NCI-H748 (cell line): ENCODE data around the gene LCE2B.
"Not testable (repeated sequence)": the region's sequence is repeated elsewhere in the genome, so short reads cannot be mapped to it uniquely, and the experiment has no call there.

Source experiments
- DNase-seq: peaks from one replicate; lab custom pipeline; 2025; ENCODE audit not compliant: unreplicated experiment; lab: John Stamatoyannopoulos, UW

The LCE2B gene, protein sequence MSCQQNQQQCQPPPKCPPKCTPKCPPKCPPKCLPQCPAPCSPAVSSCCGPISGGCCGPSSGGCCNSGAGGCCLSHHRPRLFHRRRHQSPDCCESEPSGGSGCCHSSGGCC

DNA sequence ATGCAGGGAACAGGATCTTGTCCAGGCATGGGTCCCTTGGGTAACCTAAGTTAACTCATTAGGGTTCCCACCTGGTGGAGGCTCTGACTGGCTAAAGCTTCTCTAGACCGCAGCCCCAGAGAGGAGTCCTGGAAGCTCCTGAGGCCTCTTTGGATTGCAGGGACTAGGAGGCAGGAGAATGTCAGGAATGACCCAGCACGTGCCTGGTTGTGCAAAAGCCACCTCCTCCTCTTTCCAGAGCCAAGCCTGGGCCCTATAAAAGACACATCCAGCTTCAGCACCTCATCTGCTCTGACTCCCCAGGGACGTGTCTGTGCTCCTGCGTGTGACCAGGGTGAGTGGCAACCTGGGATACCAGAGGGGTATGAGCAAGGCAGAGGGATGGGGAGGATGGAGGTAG lies at the start of gene LCE2B:
Gene LCE2B, plus strand, starts transcription at position 301 of the 400 bp plus-strand sequence. CDS start 721 bp downstream, outside the sequence.
- not testable (repeated sequence) for DNase-seq

DNA sequence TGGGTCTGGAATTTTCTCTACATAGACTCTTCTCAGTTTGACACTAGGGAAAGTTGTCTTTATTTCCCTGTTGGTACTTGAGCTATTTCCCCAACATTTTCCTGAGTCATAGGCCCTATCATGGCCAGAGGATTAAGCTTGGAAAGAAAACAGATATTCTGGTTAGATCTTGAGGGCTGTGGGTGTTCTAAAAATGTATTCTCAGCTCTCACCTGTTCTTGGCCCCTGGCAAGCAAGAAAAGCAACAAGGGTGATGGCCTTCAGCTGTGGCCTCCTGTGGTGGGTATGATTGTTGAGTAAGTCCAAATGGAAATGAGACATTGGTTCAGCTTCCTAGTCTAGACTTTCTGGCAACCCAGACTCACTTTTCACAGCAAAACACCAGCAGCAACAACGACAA lies 45.6 kb upstream of the LCE2B start:
- no peak for DNase-seq

DNA sequence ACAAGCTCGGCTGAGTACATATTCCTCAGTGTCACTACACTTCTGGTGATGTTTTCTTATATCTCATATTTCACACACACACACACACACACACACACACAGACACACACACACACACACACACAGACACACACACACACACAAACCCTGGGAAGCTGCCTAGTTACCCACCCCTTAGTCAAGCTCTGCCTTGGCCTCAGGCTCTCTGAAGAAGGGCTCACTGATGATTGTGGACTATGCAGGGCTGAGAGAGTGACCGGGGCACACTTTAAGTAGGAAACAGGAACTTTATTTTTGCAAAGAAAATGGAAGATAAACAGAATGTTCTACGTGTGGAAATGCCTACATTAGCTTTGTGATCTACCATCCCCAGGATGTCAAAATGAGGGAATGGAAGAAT lies 42.0 kb upstream of the LCE2B start:
- DNase-seq: no peak

DNA sequence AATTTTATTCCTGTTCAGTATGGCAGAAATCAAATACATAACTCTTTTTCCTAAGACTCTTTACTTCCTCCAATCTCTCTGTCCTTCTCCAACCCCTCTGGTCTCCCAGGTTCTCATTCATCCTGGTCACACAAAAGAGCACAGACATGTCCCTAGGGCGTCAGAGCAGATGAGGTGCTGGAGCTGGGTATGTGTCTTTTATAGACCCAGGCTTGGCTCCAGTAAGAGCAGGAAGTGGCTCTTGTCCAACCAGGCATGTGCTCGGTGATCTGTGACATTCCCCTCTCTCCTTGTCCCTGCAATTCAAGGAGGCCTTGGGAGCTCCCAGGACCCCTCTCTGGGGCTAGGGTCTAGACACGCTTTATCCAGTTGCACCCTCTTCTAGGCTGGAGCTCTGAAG lies 40.8 kb upstream of the LCE2B start:
- DNase-seq: no peak

DNA sequence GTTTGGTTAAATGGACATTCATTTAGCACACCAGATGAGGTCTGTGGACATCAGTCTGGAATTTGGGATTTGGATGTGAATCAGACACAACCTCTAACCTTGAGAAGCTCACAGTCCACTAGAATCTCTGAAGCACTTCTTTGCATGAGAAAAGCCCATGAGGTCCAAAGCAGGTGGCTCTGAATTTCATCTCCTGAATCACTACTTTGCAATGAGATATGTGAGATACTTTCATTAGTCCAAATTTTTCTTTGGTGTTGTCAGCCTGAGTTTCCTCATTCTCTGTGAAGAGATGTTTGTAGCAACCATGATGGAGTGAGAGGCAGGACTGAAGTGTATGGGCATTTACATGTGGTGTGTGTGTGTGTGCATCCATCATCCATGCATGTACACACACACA lies 39.3 kb upstream of the LCE2B start:
- DNase-seq: no peak

DNA sequence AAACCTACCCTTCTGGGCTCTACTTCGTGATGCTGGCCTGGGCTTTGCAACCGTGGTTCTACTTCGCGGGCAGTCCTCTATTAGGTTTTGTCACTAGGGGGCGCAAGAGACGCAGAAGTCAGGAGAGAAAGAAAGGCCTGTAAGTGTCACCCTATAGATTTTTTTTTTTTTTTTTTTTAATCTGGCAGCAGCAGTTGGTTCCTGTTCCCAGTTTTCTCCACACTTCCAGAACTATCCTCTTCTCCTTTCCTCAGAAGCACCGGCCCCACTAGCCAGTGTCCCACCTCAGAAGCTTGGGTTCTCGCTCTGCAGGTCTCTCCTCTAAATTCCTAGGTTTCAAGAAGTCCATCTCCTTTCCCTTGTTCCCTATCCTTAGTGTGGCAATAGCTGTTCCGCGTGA lies 31.8 kb upstream of the LCE2B start:
- DNase-seq: peak; percentile 48

DNA sequence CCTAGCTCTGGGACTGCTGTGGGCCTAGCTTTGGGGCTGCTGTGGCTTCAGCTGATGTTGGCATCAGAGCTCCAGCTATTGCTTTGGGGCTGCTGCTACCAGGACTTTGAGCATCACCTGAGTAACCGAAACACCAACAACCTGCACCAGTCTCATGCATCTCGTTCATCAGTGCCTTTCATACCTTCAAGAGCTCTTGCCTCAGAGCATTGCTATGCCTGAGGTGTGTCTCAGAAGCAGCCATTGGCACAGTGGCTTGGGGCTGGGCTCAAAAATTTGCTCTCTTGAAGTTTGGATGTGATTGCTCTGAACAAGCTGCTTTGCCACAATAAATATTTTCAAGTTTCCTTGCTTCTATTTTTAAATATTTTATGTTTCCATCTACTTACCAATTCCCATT lies 29.5 kb upstream of the LCE2B start:
- DNase-seq: no peak

DNA sequence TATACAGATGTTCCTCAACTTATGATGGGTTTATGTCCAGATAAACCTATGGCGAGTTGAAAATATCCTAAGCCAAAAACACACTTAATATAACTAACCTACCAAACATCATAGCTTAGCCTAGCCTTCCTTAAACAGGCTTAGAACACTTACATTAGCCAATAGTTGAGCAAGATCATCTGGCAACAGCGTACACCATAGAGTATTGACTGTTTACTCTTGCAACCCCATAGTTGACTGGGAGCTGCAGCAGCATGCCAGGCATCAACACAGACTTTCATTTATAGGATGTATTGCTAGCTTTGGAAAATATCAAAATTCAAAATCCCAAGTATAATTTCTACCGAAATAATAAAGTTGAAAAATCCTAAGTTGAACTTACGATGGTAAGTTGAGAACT lies 28.2 kb upstream of the LCE2B start:
- no peak for DNase-seq

DNA sequence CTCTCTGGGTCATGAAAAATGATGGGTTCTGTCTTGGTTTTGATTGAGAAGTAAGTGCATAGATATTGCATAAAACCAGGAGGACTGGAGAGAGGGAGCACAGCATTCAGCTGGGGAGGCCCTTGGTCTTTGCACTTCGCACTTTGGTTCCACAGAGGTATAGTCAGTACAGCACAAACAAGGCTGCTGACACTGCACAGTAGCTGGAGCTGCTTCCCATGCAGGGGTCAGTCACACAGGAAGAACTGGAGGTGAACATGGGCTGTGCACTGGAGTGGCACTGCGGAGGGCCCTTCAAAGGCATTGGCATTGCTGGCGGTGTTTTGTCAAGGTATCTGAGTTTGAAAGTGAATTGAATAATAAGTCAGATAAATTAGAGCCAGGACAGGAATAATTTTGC lies 27.3 kb upstream of the LCE2B start:
- no peak for DNase-seq

DNA sequence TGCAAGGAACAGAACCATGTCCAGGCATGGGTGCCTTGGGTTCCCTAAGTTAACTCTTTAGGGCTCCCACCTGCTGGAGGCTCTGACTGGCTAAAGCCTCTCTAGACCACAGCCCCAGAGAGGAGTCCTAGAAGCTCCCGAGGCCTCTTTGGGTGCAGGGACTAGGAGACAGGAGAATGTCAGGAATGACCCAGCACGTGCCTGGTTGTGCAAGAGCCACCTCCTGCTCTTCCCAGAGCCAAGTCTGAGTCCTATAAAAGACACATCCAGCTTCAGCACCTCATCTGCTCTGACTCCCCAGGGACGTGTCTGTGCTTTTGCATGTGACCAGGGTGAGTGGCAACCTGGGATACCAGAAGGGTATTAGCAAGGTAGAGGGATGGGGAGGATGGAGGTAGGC lies 22.8 kb upstream of the LCE2B start, which contains the start of gene LCE2D:
Gene LCE2D, plus strand, starts transcription at position 283 of the 400 bp plus-strand sequence. CDS start 726 bp downstream, outside the sequence.
- DNase-seq: no peak

DNA sequence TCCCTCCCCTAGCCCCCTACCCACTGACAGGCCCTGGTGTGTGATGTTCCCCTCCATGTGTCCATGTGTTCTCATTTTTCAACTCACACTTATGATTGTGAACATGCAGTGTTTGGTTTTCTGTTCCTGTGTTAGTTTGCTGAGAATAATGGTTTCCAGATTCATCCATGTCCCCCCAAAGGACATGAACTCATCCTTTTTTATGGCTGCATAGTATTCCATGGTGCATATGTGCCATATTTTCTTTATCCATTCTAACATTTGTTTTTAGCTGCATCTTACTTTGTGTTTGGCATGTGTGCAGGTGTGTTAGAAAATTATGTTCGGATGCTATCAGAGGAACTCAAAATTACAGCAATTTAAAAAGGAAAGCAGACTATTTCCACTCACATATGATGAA lies 19.8 kb upstream of the LCE2B start:
- DNase-seq: not testable (repeated sequence)

DNA sequence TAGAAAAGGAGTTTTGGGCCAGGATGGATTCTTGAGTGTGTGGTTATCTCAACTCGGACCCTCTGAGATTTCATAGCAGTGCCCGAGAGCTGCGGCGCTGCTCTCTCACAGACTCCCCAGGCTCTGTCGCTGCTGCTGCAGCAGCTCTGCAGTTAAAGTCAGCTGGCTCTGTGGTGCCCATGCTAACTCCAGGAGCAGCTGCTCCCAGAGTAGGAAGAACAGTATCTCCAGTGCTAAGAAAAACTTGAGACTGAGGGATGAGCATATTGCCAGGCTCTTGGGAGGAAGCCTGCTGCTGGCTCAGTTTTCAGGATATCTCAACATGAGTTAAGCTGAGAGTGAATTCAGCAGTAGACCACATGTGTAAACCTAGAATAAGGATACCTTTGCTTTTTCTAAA lies 18.3 kb upstream of the LCE2B start:
- no peak for DNase-seq

DNA sequence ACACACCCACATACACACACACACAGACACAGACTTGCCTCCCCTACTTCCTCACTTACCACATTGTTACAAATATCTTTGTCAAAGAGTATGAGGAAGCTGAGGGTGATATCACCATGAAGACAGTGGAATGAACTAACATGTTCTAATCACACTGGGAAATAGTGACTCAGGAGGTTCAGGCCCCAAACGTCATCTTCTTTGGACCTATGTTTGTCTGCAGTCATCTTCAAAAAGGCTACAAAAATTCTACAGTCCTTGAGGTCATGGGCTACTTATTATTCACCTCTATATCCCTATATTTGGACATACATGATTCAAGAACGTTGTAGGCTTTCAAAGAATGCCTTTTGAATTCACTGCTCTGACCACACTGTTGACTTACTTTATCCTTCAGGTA lies 12.9 kb upstream of the LCE2B start:
- DNase-seq: no peak

DNA sequence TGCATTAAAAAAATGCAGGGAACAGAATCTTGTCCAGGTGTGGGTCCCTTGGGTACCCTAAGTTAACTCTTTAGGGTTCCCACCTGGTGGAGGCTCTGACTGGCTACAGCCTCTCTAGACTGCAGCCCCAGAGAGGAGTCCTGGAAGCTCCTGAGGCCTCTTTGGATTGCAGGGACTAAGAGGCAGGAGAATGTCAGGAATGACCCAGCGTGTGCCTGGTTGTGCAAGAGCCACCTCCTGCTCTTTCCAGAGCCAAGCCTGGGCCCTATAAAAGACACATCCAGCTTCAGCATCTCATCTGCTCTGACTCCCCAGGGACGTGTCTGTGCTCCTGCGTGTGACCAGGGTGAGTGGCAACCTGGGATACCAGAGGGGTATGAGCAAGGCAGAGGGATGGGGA lies 10.9 kb upstream of the LCE2B start, which contains the start of gene LCE2C:
Gene LCE2C, plus strand, starts transcription at position 297 of the 400 bp plus-strand sequence. CDS start 737 bp downstream, outside the sequence.
- DNase-seq: not testable (repeated sequence)

DNA sequence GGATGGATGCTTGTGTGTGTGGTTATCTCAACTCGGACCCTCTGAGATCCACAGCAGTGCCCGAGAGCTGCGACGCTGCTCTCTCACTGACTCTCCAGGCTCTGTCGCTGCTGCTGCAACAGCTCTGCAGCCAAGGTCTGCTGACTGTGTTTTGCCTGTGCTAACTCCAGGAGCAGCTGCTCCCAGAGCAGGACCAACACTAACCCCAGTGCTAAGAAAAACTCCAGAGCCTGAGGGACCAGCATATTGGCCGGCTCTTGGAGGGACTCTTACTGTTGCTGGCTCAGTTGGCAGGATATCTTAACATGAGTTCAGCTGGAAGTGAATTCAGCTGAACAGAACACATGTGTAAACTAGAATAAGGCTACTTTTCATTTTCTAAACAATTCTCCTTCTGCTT lies 6.5 kb upstream of the LCE2B start:
- DNase-seq: no peak

DNA sequence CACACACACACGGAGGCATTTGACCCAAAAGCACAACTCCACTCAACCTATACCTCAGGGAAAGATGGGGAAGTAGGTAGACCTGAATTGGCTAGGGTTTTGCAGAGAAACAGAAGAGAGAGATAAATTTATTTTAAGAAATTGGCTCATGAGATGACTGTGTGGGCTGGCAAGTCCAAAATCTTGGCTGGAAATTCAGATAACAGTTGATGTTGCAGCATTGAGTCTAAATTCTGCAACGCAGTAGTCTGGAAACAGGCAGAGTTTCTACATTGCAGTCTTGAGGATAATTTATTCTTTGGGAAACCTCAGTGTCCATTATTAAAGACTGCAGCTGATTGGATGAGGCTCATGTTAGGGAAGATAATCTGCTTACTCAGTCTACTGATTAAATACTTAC lies 4.3 kb upstream of the LCE2B start:
- DNase-seq: no peak

DNA sequence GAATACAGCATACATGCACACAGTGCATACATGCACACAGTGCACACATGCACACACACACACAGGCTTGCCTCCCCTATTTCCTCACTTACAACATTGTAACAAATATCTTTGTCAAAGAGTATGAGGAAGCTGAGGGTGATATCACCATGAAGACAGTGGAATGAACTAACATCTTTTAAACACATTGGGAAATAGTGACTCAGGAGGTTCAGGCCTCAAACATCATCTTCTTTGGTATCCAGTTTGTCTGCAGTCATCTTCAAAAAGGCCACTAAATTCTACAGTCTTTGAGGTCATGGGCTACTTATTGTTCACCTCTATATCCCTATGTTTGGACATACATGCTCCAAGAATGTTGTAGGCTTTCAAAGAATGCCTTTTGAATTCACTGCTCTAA lies 2.1 kb upstream of the LCE2B start:
- no peak for DNase-seq

DNA sequence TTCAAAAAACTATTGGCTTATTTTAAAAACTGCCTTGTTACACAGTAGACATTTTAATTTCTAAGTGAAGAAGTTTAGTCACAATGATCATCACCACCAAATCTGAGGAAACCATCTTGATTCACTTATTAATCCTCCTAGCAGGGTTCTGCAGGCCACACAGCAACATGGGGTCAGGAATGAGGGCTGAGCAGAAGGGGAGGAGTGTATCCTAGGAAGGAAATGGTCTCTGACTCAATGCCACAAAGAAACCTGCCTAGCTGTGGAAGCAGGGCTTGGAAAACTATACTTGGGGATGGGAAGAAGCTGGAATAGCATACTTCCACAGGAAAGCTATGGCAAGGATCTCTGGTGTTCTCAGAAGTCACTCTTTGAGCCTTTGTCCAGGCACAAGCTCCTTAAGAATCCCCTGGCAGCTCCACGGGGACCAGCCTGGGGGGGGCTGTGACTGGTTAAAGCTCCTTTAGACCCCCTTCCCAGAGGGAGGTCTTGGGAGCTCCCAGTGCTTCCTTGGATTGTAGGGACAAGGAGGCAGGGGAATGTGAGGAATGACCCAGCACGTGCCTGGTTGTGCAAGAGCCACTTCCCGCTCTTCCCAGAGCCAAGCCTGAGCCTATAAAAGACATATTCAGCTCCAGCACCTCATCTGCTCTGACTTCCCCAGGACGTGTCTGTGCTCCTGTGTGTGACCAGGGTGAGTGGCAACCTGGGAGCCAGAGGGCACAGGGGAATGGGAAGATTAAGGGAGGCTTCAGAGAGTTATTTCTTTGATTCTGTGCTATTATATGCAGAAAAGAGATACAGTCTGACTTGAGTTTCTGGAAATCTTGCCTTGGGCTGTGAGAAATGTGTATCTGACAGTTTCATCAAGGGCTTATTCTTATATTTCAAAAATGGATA lies 12.0 kb downstream of the LCE2B start, which contains the start of gene LCE2A:
Gene LCE2A, plus strand, starts transcription at position 645 of the 900 bp plus-strand sequence. CDS start 557 bp downstream, outside the sequence.
- DNase-seq: no peak

DNA sequence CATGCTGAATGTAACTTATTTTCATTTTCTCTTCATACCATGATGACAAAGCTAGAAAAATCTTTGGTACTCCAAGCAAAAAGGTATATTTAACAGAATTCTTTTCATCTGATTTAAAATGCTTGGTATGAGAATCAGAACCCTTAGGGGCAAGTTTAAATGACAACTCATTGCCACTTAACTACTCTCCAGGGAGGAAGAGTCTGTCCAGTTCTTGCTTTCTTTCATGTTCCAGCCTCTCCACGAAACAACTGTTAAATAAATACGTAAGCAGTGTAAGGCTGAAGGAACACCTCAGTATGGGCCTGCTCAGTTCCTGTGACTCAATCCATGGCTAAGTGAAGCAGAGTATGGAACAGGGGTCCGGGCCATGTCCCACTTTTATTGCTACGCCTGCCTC lies 13.8 kb downstream of the LCE2B start:
- DNase-seq: no peak

DNA sequence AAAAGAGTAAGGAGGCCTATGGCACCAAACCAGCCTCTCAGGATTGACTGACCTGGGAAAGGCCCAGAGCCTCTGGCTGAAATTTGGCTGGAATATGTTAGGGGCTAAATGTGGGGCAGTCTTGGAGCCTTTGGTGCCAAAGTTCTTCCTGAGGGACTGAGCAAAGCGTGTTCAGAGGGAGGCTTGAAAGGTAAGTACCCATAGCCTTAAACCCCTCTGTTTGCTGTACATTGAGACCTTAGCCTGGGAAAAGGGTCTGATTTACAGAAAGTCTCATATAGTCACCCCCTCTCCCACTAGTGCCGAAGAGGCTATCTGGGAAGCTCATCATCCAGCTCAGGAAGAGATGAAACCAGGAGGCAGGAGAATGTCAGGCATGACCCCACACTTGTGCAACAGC lies 21.9 kb downstream of the LCE2B start, which contains the start of gene LCE4A:
Gene LCE4A, plus strand, starts transcription at position 301 of the 400 bp plus-strand sequence. CDS start 916 bp downstream, outside the sequence.
- no peak for DNase-seq

DNA sequence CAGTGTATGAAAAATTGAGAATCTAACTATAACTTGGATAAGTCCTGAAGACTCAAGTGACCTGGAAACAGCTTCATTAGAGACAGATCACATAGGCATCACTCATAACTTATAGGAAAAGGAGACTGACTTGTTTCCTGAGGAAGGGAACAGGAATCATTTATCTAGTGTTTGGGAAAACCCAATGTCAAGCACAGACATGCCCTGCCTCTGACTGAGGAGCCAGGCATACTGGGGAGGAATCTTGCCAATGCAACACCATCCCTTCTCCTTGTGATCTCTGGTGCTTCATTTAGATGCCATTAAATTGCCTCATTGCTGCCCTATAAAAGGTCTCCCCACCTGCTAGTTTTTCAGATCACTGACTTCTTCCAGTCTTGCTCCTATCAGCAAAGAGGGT lies 32.3 kb downstream of the LCE2B start:
- DNase-seq: no peak

DNA sequence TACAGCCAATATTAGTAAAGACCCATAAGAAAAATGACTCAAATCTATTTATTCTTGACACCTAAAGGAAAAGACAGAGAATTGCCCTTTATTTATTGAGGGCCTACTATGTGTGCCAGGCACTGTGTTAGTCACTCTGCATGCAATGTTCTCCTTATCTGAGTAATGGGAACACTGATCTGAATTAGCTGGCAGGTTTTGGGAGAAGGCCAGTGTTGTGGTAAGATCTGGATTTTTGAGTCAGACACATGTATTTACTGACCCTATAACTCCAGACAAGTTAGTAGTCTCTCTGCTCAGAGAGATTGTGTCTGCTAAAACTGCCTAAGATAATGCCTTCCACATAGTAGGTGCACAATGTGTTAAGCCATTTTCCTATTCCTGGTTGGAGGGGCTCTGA lies 39.3 kb downstream of the LCE2B start:
- no peak for DNase-seq
